ENCODE measurements around the gene SRMS.
"Not testable (repeated sequence)": the region's sequence is repeated elsewhere in the genome, so short reads cannot be mapped to it uniquely, and the experiment has no call there.

Gene SRMS

GRCh38 chr20:63560333-63560805 lies 12.8 kb upstream of the SRMS start:
- Histone ChIP-seq H3F3A (ENCODE audit: insufficient read depth) (no peaks in the 10 kb centered on the region), H4K20me1 (ENCODE audit: low read depth, low read length) (no peaks in the 10 kb centered on the region), H3K36me3 (ENCODE audit: low read length) (no peaks in the 10 kb centered on the region), H3K9ac (ENCODE audit: low read length) (no peak overlapping the region), H3K4me3 (ENCODE audit: insufficient read depth, low read length, poor library complexity, severe bottlenecking) (no peak overlapping the region), H2AFZ (ENCODE audit: low read depth, low read length, severe bottlenecking) (no peak overlapping the region), H3K27ac (ENCODE audit: low read depth, low read length) (no peak overlapping the region), H3K9me3 (ENCODE audit: insufficient read depth, low read length) (no peaks in the 10 kb centered on the region), H3K4me2 (ENCODE audit: low read depth, low read length, poor library complexity, severe bottlenecking) (no peak overlapping the region), H3K9me2 (replicated peaks; ENCODE audit: insufficient read depth, low read length) (no peaks in the 10 kb centered on the region), H3K79me2 (ENCODE audit: insufficient read depth, low read length) (no peaks in the 10 kb centered on the region), H3K27me3 (ENCODE audit: low read length) (no peaks in the 10 kb centered on the region)
- TF ChIP-seq EZH2phosphoT487 (conservative IDR thresholded peaks at IDR 0.05; ENCODE audit: low read length) (no peak), CTCF (IDR thresholded peaks at IDR 0.05; ENCODE audit: insufficient read depth, low read length, poor library complexity, severe bottlenecking) (no peak)

GRCh38 chr20:63559485-63560332 lies 12.2 kb upstream of the SRMS start:
- not testable (repeated sequence) for H3K9me2 ChIP-seq (replicated peaks; ENCODE audit: insufficient read depth, low read length); H3K27ac ChIP-seq (ENCODE audit: low read depth, low read length); H3K9me3 ChIP-seq (ENCODE audit: insufficient read depth, low read length); H3K79me2 ChIP-seq (ENCODE audit: insufficient read depth, low read length); H3K36me3 ChIP-seq (ENCODE audit: low read length); H3K27me3 ChIP-seq (ENCODE audit: low read length); H2AFZ ChIP-seq (ENCODE audit: low read depth, low read length, severe bottlenecking); H3K4me2 ChIP-seq (ENCODE audit: low read depth, low read length, poor library complexity, severe bottlenecking); H4K20me1 ChIP-seq (ENCODE audit: low read depth, low read length); H3K4me3 ChIP-seq (ENCODE audit: insufficient read depth, low read length, poor library complexity, severe bottlenecking); H3K9ac ChIP-seq (ENCODE audit: low read length); H3F3A ChIP-seq (ENCODE audit: insufficient read depth)

- Histone ChIP-seq H2AFZ (ENCODE audit: low read depth, low read length, severe bottlenecking) (no peak overlapping the region), H3K36me3 (ENCODE audit: low read length) (no peaks in the 10 kb centered on the region), H3K9me2 (replicated peaks; ENCODE audit: insufficient read depth, low read length) (no peaks in the 10 kb centered on the region), H3K4me2 (ENCODE audit: low read depth, low read length, poor library complexity, severe bottlenecking) (no peak overlapping the region), H3K9ac (ENCODE audit: low read length) (no peak overlapping the region), H3K4me3 (ENCODE audit: insufficient read depth, low read length, poor library complexity, severe bottlenecking) (no peak overlapping the region), H3K9me3 (ENCODE audit: insufficient read depth, low read length) (no peaks in the 10 kb centered on the region), H3K27me3 (ENCODE audit: low read length) (no peaks in the 10 kb centered on the region), H3K79me2 (ENCODE audit: insufficient read depth, low read length) (no peaks in the 10 kb centered on the region), H3K27ac (ENCODE audit: low read depth, low read length) (no peak overlapping the region), H3F3A (ENCODE audit: insufficient read depth) (no peaks in the 10 kb centered on the region), H4K20me1 (ENCODE audit: low read depth, low read length) (no peaks in the 10 kb centered on the region)
- TF ChIP-seq CTCF (IDR thresholded peaks at IDR 0.05; ENCODE audit: insufficient read depth, low read length, poor library complexity, severe bottlenecking): no peak
- no peak for TF ChIP-seq EZH2phosphoT487 (conservative IDR thresholded peaks at IDR 0.05; ENCODE audit: low read length)
These were observed 11.4 kb upstream of the SRMS start for GRCh38 chr20:63558804-63559484.

DNA sequence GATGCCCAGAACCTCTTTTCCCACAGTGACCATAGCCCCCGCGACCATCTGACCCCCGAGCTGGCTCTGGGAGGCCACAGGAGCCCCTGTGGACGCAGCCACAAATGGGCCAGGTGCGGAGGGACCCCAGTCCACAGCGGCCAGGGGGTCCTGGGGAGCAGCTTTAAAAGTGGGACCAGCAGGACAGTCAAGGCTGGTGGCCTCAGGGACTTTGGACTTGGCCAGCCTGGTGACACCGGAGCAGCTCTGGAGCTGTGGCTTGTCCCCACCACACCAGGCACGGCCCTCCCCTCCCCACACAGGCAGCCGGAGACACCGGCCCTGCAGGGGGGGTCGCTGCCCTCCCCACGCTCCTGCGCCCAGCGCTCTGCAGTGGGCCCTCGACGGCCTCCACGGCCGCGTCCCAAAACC lies 9.9 kb upstream of the SRMS start:
- Histone ChIP-seq H3K4me3 (ENCODE audit: insufficient read depth, low read length, poor library complexity, severe bottlenecking) (no peak overlapping the region), H3K4me2 (ENCODE audit: low read depth, low read length, poor library complexity, severe bottlenecking) (no peak overlapping the region), H4K20me1 (ENCODE audit: low read depth, low read length) (no peaks in the 10 kb centered on the region), H3K79me2 (ENCODE audit: insufficient read depth, low read length) (no peaks in the 10 kb centered on the region), H3K9me3 (ENCODE audit: insufficient read depth, low read length) (no peaks in the 10 kb centered on the region), H3K36me3 (ENCODE audit: low read length) (no peaks in the 10 kb centered on the region), H2AFZ (ENCODE audit: low read depth, low read length, severe bottlenecking) (no peak overlapping the region), H3K9ac (ENCODE audit: low read length) (no peak overlapping the region), H3K27ac (ENCODE audit: low read depth, low read length) (no peak overlapping the region), H3K27me3 (ENCODE audit: low read length) (no peaks in the 10 kb centered on the region), H3K9me2 (replicated peaks; ENCODE audit: insufficient read depth, low read length) (no peaks in the 10 kb centered on the region), H3F3A (ENCODE audit: insufficient read depth) (peaks cover under 1% of the 10 kb centered on the region; the same call in 1 of the 2 replicates)
- TF ChIP-seq EZH2phosphoT487 (conservative IDR thresholded peaks at IDR 0.05; ENCODE audit: low read length) (no peak), CTCF (IDR thresholded peaks at IDR 0.05; ENCODE audit: insufficient read depth, low read length, poor library complexity, severe bottlenecking) (no peak)

All from SU-DHL-6 (cell line).